Spleen (tissue), 11 donors: ENCODE results near the gene MYCBPAP. TPM values are rescaled to one million over a fixed set of nuclear protein-coding genes. Genes with fewer than 3 reads are reported as not detected.

Experiments used
- DNase-seq: peaks from one replicate; pipeline ENCODE4 v3.0.0-alpha.2; 2020
- H3K27ac ChIP-seq, 8 donors: fragments of 200-600 bp; sonication (generic) in 7 of 8; 1 replicate in 4 of 8; 2 replicates in 4 of 8; pipeline versions ENCODE4 v1.5.0 to v1.8.0; 2016 to 2021; ENCODE audit warnings: inconsistent platforms in 4 of 8, mild to moderate bottlenecking in 4 of 8, moderate library complexity in 1 of 8
- H3K27me3 ChIP-seq, 7 donors: fragments of 200-600 bp; sonication (generic) in 6 of 7; replicated peaks in 1 of 7; 1 replicate in 4 of 7; 2 replicates in 3 of 7; pipeline versions ENCODE4 v1.5.0 to v1.8.0; 2016 to 2021; ENCODE audit warnings: inconsistent platforms in 3 of 7, mild to moderate bottlenecking in 1 of 7
- H3K36me3 ChIP-seq, 6 donors: fragments of 200-600 bp; sonication (generic) in 5 of 6; 1 replicate in 4 of 6; 2 replicates in 2 of 6; pipeline versions ENCODE4 v1.5.0 to v1.8.0; 2016 to 2021; ENCODE audit warnings: inconsistent platforms in 2 of 6
- H3K4me1 ChIP-seq, 6 donors: fragments of 200-600 bp; sonication (generic) in 5 of 6; 1 replicate in 3 of 6; 2 replicates in 3 of 6; pipeline versions ENCODE4 v1.5.0 to v1.8.0; 2016 to 2021; ENCODE audit warnings: inconsistent platforms in 3 of 6
- H3K4me3 ChIP-seq, 8 donors: fragments of 200-600 bp; sonication (generic) in 7 of 8; 1 replicate in 4 of 8; 2 replicates in 4 of 8; pipeline versions ENCODE4 v1.5.0 to v1.8.0; 2016 to 2021; ENCODE audit warnings: inconsistent platforms in 4 of 8, mild to moderate bottlenecking in 4 of 8, moderate library complexity in 2 of 8
- H3K9me3 ChIP-seq, 8 donors: fragments of 200-600 bp; sonication (generic) in 7 of 8; 1 replicate in 4 of 8; 2 replicates in 4 of 8; pipeline versions ENCODE4 v1.5.0 to v1.8.0; 2016 to 2021; ENCODE audit warnings: inconsistent platforms in 4 of 8
- POLR2A ChIP-seq, 3 donors: fragments of 450-650 bp; IDR thresholded peaks; one replicate each; pipeline ENCODE4 v1.5.1; 2017; ENCODE audit warnings: antibody characterized with exemption in 3 of 3, mild to moderate bottlenecking in 1 of 3
- POLR2AphosphoS5 ChIP-seq, 3 donors: sonication (generic); formaldehyde crosslinking; IDR thresholded peaks; one replicate each; pipeline ENCODE4 v1.5.1; 2017; ENCODE audit warnings: antibody characterized with exemption in 3 of 3
- WGBS, 5 donors: extraction: QIAGEN DNeasy Blood & Tissue Kit in 3 of 5; methylation state at CpG; one replicate each; pipeline versions ENCODE4 v1.1.5 to v1.1.7; 2013 to 2018; 5-methylcytosine and 5-hydroxymethylcytosine counted together
- intact Hi-C: fragments of 100-400 bp; cut with DNase I; formaldehyde crosslinking; loops from one replicate; pipeline ENCODE4 v1.15.0; 2023; ENCODE audit warnings: low total_unique reads
- polyA plus RNA-seq, 3 donors: library from polyadenylated mRNA; stranded (reverse); fragments of 200-250 nt; gene quantifications; one replicate each; pipeline ENCODE4 v1.2.1, GENCODE V29; 2013
- total RNA-seq, 7 donors: library from RNA; depleted of rRNA in 3 of 7; stranded (reverse); fragments of >200 nt in 3 of 7; fragmentation: NEBNext Ultra II Directional in 4 of 7; extraction: Animal tissue kit (Norgen Biotek cat#: 25700) in 4 of 7; gene quantifications; one replicate each; pipeline versions ENCODE4 v1.1.0 to v1.2.1, GENCODE V29; 2016 to 2021
- TF ChIP-seq, protein P1 (sequence below), 11 experiments: fragments of 200-600 bp in 7 of 11; fragments of 450-650 bp in 4 of 11; sonication (generic) in 4 of 11; IDR thresholded peaks in 8 of 11; conservative IDR thresholded peaks in 3 of 11; 1 replicate in 7 of 11; 2 replicates in 4 of 11; pipeline versions ENCODE4 v1.4.0 to v1.8.0; 2016 to 2021; ENCODE audit warnings: antibody characterized with exemption in 11 of 11, inconsistent platforms in 4 of 11, mild to moderate bottlenecking in 1 of 11
- donor health status: healthy with polysubstance abuse.
- donor health status: DM: no; HTN: no; CAD: no; lungs with moderate emphysema.
- donor health status: DM: no; HTN: no; CAD: no.
- donor health status: Bipolar disorder and iron deficiency.
- donor health status: healthy.
- donor health status: DM: no; HTN: no; CAD: no.
- donor health status: DM: yes; HTN: yes; CAD: no.

Gene MYCBPAP
- total and polyA plus RNA-seq, 10 donors, result 0.15 to 2.8 (median 0.84) TPM

DNA sequence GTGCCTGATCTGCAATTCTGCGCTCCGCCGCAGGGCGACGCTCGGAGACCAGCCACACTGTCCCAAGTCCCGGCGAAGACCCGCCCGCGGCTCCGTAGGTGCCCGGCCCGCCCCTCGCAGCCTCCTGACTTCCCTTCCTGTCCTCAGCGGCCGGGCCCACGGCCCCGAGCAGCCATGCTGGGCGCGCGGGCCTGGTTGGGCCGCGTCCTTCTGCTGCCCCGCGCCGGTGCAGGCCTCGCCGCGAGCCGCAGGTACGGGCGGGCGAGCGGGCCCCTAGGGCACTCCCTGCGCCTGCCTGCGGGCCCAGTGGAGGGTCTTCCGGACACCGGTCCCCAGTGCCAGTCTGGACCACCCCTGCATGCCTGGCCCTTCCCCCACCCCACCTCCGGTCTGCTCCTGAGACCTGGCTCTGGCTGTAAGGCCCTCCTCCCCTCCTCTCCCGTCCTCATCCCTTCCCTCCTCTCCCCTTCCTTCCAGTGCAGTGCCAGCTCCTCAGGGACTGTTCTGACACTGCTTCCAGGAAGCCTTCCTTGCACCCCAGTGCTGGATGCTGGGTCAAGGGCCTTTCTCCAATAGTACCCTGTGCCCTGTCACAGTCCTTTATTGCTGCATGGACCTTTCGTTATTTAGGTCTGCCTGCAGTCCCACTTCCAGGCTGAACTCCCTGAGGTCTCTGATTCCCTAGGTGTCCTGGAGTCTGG lies 38.9 kb downstream of the MYCBPAP start, which contains the start of gene SPATA20:
Gene SPATA20 (plus strand): TSS at position 140 of the 701 bp plus-strand sequence. CDS start 35 bp downstream, at position 175.
- Histone ChIP-seq H3K9me3 (no peaks in the 10 kb centered on the region), H3K36me3 (peaks cover 0 to 39% (median 12%) of the 10 kb centered on the region in 6 donors), H3K27me3 (peaks cover 0 to 11% (median 0%) of the 10 kb centered on the region in 7 donors), H3K27ac (peak within 1 kb of the TSS; percentile 49 to 89 (median 85)), H3K4me3 (peak within 1 kb of the TSS; percentile 35 to 75 (median 50)), H3K4me1 (peaks cover 16 to 37% (median 27%) of the 10 kb centered on the region in 6 donors)
- peak; percentile 96 for DNase-seq
- 2 to 7% (median 4%) methylated on average over 10 to 42 of the region's 42 CpGs for WGBS, 5 donors
- intact Hi-C loops, result loop anchor here (5.0 to 10.0 kb wide), 2 partner anchors 150 to 298 kb away; no protein-coding TSS in a partner anchor
- TF ChIP-seq POLR2AphosphoS5 (IDR thresholded peaks at IDR 0.05) (peak; percentile 87 to 92 (median 89)), POLR2A (IDR thresholded peaks at IDR 0.05) (peak in 2 of 3 donors; percentile 22 to 45)
- TF ChIP-seq, protein P1, sequence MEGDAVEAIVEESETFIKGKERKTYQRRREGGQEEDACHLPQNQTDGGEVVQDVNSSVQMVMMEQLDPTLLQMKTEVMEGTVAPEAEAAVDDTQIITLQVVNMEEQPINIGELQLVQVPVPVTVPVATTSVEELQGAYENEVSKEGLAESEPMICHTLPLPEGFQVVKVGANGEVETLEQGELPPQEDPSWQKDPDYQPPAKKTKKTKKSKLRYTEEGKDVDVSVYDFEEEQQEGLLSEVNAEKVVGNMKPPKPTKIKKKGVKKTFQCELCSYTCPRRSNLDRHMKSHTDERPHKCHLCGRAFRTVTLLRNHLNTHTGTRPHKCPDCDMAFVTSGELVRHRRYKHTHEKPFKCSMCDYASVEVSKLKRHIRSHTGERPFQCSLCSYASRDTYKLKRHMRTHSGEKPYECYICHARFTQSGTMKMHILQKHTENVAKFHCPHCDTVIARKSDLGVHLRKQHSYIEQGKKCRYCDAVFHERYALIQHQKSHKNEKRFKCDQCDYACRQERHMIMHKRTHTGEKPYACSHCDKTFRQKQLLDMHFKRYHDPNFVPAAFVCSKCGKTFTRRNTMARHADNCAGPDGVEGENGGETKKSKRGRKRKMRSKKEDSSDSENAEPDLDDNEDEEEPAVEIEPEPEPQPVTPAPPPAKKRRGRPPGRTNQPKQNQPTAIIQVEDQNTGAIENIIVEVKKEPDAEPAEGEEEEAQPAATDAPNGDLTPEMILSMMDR (IDR thresholded peaks at IDR 0.05 in 8 of 11, conservative IDR thresholded peaks at IDR 0.05 in 3 of 11), result peak in 10 of 11 experiments; percentile 90 to 98 (median 98)

DNA sequence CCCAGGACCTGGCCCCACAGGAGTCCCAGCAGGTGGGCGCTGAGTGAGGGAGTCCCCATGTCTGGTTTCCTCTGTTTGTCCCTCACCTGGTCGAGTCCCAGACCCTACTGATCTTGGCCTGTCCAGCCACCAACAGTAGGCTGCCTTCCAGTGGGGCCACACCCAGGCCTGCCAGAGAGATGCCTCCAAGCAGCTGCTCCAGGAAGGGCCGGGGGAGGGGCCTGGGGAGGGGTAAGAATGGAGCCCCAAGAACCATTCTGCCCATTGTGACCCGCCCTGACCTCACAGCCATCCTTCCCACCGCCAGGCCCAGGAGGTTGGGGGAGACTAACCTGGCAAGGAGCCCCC lies 39.5 kb downstream of the MYCBPAP start:
- H3K4me1 ChIP-seq, result peaks cover 12 to 32% (median 22%) of the 10 kb centered on the region in 6 donors
- H3K27me3 ChIP-seq, result peaks cover 0 to 11% (median 0%) of the 10 kb centered on the region in 7 donors
- WGBS, 5 donors, result 68 to 83% (median 79%) methylated on average over 4 to 5 of the region's 5 CpGs
- no peaks in the 10 kb centered on the region for H3K9me3 ChIP-seq
- intact Hi-C loops, result loop anchor here (5.0 to 10.0 kb wide), 2 partner anchors 150 to 297 kb away; no protein-coding TSS in a partner anchor
- peaks cover 0 to 39% (median 12%) of the 10 kb centered on the region in 6 donors for H3K36me3 ChIP-seq
- H3K4me3 ChIP-seq, result peak overlapping the region in 7 of 8 donors; percentile 37 to 75 (median 54)
- peak overlapping the region in 7 of 8 donors; percentile 49 to 88 (median 84) for H3K27ac ChIP-seq
- TF ChIP-seq POLR2AphosphoS5 (IDR thresholded peaks at IDR 0.05), result no peak
- TF ChIP-seq, protein P1 (IDR thresholded peaks at IDR 0.05 in 8 of 11, conservative IDR thresholded peaks at IDR 0.05 in 3 of 11), result no peak
- no peak for TF ChIP-seq POLR2A (IDR thresholded peaks at IDR 0.05)
- no peak for DNase-seq

DNA sequence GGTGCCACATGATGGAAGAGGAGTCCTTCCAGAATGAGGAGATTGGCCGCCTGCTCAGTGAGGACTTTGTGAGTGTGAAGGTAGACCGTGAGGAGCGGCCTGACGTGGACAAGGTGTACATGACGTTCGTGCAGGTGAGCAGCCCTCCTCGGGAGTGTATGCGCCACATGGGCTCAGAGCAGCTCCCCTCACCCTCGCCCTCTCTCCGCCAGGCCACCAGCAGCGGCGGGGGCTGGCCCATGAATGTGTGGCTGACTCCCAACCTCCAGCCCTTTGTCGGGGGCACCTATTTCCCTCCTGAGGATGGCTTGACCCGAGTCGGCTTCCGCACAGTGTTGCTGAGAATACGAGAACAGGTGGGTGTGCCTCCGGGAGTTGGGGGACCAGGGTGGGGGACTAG lies 40.6 kb downstream of the MYCBPAP start:
- 87 to 94% (median 90%) methylated on average over 11 to 18 of the region's 18 CpGs for WGBS, 5 donors
- DNase-seq, result no peak
- no peaks in the 10 kb centered on the region for H3K9me3 ChIP-seq
- H3K27ac ChIP-seq, result peak overlapping the region in 1 of 8 donors; percentile 87
- TF ChIP-seq, protein P1 (IDR thresholded peaks at IDR 0.05 in 8 of 11, conservative IDR thresholded peaks at IDR 0.05 in 3 of 11), result no peak
- TF ChIP-seq POLR2AphosphoS5 (IDR thresholded peaks at IDR 0.05), result no peak
- no peak for TF ChIP-seq POLR2A (IDR thresholded peaks at IDR 0.05)
- H3K4me3 ChIP-seq, result no peak overlapping the region
- H3K36me3 ChIP-seq, result peaks cover 0 to 39% (median 12%) of the 10 kb centered on the region in 6 donors
- peaks cover 0 to 11% (median 0%) of the 10 kb centered on the region in 7 donors for H3K27me3 ChIP-seq
- H3K4me1 ChIP-seq, result peaks cover 9 to 27% (median 20%) of the 10 kb centered on the region in 6 donors
- intact Hi-C loops, result loop anchor here (5.0 to 10.0 kb wide), 2 partner anchors 148 to 296 kb away; no protein-coding TSS in a partner anchor
